ENCODE measurements around the gene COMMD9.

DNA sequence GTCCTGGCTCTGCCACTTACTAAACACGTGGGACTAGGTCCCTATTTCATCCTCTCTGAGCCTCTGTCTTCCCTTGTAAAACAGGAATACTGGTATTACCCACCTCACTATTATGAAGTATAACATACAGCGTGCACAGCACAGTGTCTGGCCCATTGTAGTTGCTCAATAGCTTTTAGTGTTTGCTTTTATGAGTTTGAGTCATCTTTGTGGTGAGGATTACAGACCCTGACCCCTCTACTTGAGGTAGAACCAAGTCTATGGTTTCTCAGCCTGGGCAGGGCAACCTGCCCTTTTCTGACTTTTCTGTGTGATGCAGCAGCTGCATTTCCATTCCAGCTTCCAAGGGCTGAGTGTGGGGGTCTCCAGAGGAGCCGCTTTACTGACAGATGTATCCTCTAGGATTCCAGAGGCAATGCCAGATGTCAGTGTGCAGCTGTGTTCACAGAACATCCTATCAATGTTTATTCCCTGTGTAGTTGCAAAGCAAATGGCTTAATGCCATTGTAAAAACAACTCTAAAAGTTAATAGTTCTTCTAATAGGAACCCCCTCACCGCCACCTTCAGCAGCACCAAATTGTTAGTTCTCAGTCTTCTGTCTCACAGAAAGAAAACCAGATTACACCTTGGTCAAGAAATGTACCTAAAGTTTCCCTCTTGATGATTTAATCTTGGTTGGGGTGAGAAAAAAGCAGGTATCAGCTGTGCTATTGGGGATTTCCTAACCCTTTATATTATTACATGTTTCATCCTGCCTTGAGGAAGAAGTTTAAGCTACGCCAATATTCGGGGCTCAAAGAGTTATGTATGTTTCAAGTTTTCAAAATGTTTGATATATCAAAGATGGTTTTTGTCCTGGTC is 23.6 kb upstream of the COMMD9 start:
- TF ChIP-seq, protein P1, sequence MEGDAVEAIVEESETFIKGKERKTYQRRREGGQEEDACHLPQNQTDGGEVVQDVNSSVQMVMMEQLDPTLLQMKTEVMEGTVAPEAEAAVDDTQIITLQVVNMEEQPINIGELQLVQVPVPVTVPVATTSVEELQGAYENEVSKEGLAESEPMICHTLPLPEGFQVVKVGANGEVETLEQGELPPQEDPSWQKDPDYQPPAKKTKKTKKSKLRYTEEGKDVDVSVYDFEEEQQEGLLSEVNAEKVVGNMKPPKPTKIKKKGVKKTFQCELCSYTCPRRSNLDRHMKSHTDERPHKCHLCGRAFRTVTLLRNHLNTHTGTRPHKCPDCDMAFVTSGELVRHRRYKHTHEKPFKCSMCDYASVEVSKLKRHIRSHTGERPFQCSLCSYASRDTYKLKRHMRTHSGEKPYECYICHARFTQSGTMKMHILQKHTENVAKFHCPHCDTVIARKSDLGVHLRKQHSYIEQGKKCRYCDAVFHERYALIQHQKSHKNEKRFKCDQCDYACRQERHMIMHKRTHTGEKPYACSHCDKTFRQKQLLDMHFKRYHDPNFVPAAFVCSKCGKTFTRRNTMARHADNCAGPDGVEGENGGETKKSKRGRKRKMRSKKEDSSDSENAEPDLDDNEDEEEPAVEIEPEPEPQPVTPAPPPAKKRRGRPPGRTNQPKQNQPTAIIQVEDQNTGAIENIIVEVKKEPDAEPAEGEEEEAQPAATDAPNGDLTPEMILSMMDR (conservative IDR thresholded peaks at IDR 0.05; ENCODE audit: low read depth, low read length): no peak
- TF ChIP-seq EZH2 (IDR thresholded peaks at IDR 0.05; ENCODE audit: low read length, unreplicated experiment) (no peak), EZH2phosphoT487 (IDR thresholded peaks at IDR 0.05; ENCODE audit: borderline replicate concordance, low read length) (no peak)
